AG04449 (cell line): ENCODE measurements around the gene SLC22A13.

Experiments used
- CTCF ChIA-PET: fragments of 350-600 bp; formaldehyde crosslinking; extraction: SDS; loops from one replicate; lab custom pipeline; 2021; ENCODE audit warnings: antibody characterized with exemption; lab: Yijun Ruan, JAX
- POLR2A ChIA-PET: fragments of 400-600, 350-600 bp; formaldehyde crosslinking; extraction: SDS; loops from one replicate; lab custom pipeline; 2020; ENCODE audit warnings: antibody characterized with exemption, inconsistent platforms; lab: Yijun Ruan, JAX
- DNase-seq: peaks from one replicate; pipeline ENCODE4 v3.0.0-alpha.2; 2010; ENCODE audit warnings: low read depth, low spot score
- H3K4me3 ChIP-seq: 2 replicates; pipeline ENCODE4 v1.5.1; 2011; ENCODE audit warnings: low read depth, mild to moderate bottlenecking, control low read depth, low read length
- CTCF ChIP-seq: IDR thresholded peaks from one replicate; pipeline ENCODE4 v1.5.1; 2011; ENCODE audit warnings: mild to moderate bottlenecking, moderate library complexity, low read length, control low read depth, inconsistent platforms; ENCODE audit not compliant: insufficient read depth; ENCODE audit errors: missing control alignments

Gene SLC22A13

DNA sequence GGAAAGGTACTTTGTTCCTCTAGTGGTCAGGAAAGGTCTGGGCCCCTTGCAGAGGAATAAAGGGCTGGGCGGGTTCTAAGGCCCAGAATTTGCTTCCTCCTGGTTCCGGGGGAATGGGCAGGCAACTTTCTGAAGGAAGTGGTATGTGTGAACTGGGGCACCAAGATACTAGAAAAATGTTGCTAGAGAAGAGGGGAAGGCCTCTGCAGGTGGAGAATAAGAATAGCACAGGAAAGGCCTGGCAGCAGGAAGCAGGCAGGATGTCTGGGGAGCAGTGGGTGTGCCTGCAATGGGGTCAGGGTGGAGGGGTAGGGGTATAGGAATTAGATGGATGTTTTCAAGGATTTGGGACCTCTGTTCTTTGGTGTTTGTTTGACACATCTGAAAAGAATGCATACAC, 2.0 kb downstream of the SLC22A13 start:
- CTCF ChIA-PET, result interaction anchor here (1.3 kb wide), 1 partner anchor 79 kb away, joined by 3 read pairs; the partner anchor contains the start of gene XYLB
- H3K4me3 ChIP-seq, result no peak overlapping the region
- no peak for TF ChIP-seq CTCF
- no peak for DNase-seq
- POLR2A ChIA-PET, result no interaction called here

- H3K4me3 ChIP-seq, result no peak overlapping the region
- CTCF ChIA-PET, result interaction anchor here (1.3 kb wide), 1 partner anchor 79 kb away, joined by 3 read pairs; the partner anchor contains the start of gene XYLB
- POLR2A ChIA-PET, result no interaction called here
- no peak for TF ChIP-seq CTCF
- no peak for DNase-seq
These were observed 2.5 kb downstream of the SLC22A13 start for GRCh38 chr3:38268087-38268486.

DNA sequence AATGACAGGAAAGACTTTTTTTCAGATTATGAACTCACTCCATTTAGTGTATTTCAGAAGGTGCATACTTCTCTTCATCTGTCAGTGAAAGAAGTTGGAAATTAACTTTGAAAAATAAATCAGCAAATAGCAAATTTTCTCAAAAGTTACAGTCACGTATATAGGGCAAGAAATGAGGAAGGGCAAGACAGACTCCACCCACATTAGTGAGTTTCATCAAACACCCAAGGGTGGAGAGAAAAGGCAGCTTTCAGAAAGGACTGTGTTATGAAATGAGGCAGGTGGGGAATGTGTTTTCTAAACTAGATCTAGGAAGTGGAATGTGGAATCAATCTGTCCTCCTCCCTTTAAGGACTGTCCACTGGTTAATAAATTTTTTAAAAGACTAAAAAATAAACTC, 2.9 kb downstream of the SLC22A13 start:
- TF ChIP-seq CTCF, result no peak
- CTCF ChIA-PET, result interaction anchor here (1.3 kb wide), 1 partner anchor 78 kb away, joined by 3 read pairs; the partner anchor contains the start of gene XYLB
- POLR2A ChIA-PET, result no interaction called here
- DNase-seq, result no peak
- no peak overlapping the region for H3K4me3 ChIP-seq

- ChIA-PET POLR2A (no interaction called here), CTCF (interaction anchor here (2.0 kb wide), 1 partner anchor 76 kb away, joined by 8 read pairs; the partner anchor contains the start of gene XYLB)
- TF ChIP-seq CTCF, result no peak
- no peak for DNase-seq
- no peak overlapping the region for H3K4me3 ChIP-seq
These were observed 5.0 kb downstream of the SLC22A13 start for GRCh38 chr3:38270606-38271005.

DNA sequence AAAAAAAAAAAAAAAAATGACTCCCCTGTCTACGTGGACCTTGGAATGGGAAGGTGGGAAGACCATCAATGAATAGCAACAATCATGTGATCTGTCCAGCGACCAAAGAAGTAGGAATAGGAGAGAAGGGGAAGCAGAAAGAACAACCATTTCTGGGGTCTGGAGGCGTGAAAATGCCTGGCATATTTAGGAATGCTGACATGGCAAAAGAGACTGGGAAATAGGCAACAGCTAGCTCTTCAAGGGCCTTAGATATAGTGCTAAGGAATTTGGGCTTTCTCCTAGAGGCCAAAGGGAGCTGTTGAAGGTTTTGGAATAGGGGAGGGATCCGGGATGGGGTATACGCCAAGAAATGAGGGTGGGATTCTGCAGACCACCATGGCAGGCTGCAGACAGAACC, 5.9 kb downstream of the SLC22A13 start:
- ChIA-PET CTCF (interaction anchor here (1.5 to 2.0 kb wide), 2 partner anchors 27 to 75 kb away, joined by 4 to 8 read pairs; partner anchors contain the start of gene XYLB), POLR2A (no interaction called here)
- DNase-seq, result no peak
- no peak for TF ChIP-seq CTCF
- no peak overlapping the region for H3K4me3 ChIP-seq

DNA sequence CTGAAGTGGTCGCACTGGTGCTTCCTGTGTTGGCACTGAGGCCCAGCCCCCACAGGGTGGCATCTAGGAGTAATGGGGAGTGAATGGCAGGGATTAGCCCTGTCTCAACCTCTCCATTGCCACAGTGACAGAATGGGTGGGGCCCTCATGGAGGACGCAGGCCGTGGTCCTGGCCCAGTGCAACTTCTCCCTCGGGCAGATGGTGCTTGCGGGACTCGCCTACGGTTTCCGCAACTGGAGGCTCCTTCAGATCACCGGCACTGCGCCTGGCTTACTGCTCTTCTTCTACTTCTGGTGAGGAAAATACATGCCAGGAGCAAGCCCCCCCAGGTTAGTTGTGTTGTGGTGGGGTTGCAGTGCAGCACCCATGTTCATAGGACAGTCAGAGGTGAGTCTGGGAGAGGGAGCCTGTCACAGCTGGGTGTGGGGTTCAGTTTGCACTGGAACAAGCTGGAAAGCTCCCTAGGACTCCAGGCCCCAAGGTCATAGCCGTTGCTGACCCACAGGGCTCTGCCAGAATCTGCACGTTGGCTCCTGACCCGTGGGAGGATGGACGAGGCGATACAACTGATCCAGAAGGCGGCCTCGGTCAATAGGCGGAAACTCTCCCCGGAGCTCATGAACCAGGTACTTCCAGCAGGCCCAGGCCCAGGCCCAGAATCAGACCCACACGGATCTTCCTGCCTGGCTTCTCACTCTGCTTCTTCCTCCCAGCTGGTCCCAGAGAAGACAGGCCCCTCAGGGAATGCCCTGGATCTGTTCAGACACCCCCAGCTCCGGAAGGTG, 9.4 kb downstream of the SLC22A13 start:
- no peak overlapping the region for H3K4me3 ChIP-seq
- ChIA-PET POLR2A (interaction anchor here (0.6 kb wide), 1 partner anchor 10 kb away, joined by 3 read pairs; no protein-coding TSS in a partner anchor), CTCF (no interaction called here)
- no peak for TF ChIP-seq CTCF
- no peak for DNase-seq
